Measurements from ENCODE around the gene SPACA9. TPM values are rescaled to one million over a fixed set of nuclear protein-coding genes. Genes with fewer than 3 reads are reported as not detected.
A peak's percentile ranks its signal among the peaks of the same experiment; 100 is the strongest.

SPACA9 gene
- polyA plus RNA-seq (2013, experiment 1 of 2; ENCODE audit: insufficient read length): 7.0 TPM
- 6.2 TPM for polyA plus RNA-seq (2013, experiment 2 of 2; ENCODE audit: insufficient read length)

GRCh38 chr9:132878695-132879456 is at the start of gene SPACA9:
TSS of gene SPACA9 (plus strand) at chr9:132878898. CDS start at chr9:132883948, 5,050 bp downstream.
- peak; percentile 54 for DNase-seq

GRCh38 chr9:132832171-132832881 is 46.4 kb upstream of the SPACA9 start:
- DNase-seq: no peak

GRCh38 chr9:132833550-132834121 is 45.1 kb upstream of the SPACA9 start:
- no peak for DNase-seq

GRCh38 chr9:132834343-132834742 is 44.4 kb upstream of the SPACA9 start:
- no peak for DNase-seq

- DNase-seq: no peak
Measured at GRCh38 chr9:132837501-132838286, 41.0 kb upstream of the SPACA9 start.

- DNase-seq: no peak
Measured at GRCh38 chr9:132838291-132838690, 40.4 kb upstream of the SPACA9 start.

GRCh38 chr9:132840980-132841379 is 37.7 kb upstream of the SPACA9 start:
- DNase-seq: no peak

GRCh38 chr9:132842124-132843044 is 36.3 kb upstream of the SPACA9 start:
- DNase-seq: no peak

GRCh38 chr9:132846109-132846917 is 32.4 kb upstream of the SPACA9 start:
- DNase-seq: no peak

- DNase-seq: no peak
Measured at GRCh38 chr9:132846918-132847515, 31.7 kb upstream of the SPACA9 start.

- no peak for DNase-seq
Measured at GRCh38 chr9:132849185-132849706, 29.5 kb upstream of the SPACA9 start.

GRCh38 chr9:132853482-132853881 is 25.2 kb upstream of the SPACA9 start:
- no peak for DNase-seq

- no peak for DNase-seq
Measured at GRCh38 chr9:132854832-132855231, 23.9 kb upstream of the SPACA9 start.

- DNase-seq: no peak
Measured at GRCh38 chr9:132855904-132856303, 22.8 kb upstream of the SPACA9 start.

- peak; percentile 72 for DNase-seq
Measured at GRCh38 chr9:132857031-132857430, 21.7 kb upstream of the SPACA9 start.

GRCh38 chr9:132857616-132858342 is 20.9 kb upstream of the SPACA9 start:
- DNase-seq: peak; percentile 68

- no peak for DNase-seq
Measured at GRCh38 chr9:132858751-132859150, 19.9 kb upstream of the SPACA9 start.

GRCh38 chr9:132861666-132862065 is 17.0 kb upstream of the SPACA9 start:
- no peak for DNase-seq

- DNase-seq: no peak
Measured at GRCh38 chr9:132862533-132862932, 16.2 kb upstream of the SPACA9 start.
